Prostate gland (tissue), 2 donors: Measurements from ENCODE around the gene PGM5.
A peak's percentile ranks its signal among the peaks of the same experiment; 100 is the strongest.

ENCODE experiments used
- POLR2A ChIP-seq: fragments of 450-650 bp; IDR thresholded peaks from one replicate; pipeline ENCODE4 v1.6.1; 2016; ENCODE audit warnings: antibody characterized with exemption, mild to moderate bottlenecking
- TF ChIP-seq, protein P1 (sequence below), 4 experiments: fragments of 200-600 bp in 2 of 4; fragments of 450-650 bp in 2 of 4; sonication (generic) in 2 of 4; IDR thresholded peaks; 1 replicate in 3 of 4; 2 replicates in 1 of 4; pipeline ENCODE4 v1.5.1; 2016 to 2019; ENCODE audit warnings: antibody characterized with exemption in 4 of 4, mild to moderate bottlenecking in 2 of 4, moderate library complexity in 2 of 4

DNA sequence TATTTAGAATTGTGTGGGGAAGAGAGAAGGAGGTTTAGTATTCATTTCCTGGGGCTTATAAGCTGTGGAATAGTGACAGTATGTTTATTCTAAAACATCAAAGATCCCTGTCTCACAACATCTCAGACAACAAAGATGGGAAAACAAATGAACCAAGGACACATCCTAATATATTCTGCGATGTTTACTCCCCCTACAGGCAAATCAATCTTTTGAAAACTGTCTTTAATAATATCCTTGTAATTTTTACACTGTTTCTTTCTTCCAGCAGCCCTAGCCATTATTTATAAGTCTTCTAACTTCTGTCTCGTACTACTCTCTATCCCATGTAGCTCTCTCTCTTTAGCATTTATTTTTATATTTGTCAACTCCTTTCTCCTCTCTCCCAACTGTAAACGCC, 217.7 kb downstream of the PGM5 start:
- TF ChIP-seq POLR2A = no peak
- TF ChIP-seq, protein P1, sequence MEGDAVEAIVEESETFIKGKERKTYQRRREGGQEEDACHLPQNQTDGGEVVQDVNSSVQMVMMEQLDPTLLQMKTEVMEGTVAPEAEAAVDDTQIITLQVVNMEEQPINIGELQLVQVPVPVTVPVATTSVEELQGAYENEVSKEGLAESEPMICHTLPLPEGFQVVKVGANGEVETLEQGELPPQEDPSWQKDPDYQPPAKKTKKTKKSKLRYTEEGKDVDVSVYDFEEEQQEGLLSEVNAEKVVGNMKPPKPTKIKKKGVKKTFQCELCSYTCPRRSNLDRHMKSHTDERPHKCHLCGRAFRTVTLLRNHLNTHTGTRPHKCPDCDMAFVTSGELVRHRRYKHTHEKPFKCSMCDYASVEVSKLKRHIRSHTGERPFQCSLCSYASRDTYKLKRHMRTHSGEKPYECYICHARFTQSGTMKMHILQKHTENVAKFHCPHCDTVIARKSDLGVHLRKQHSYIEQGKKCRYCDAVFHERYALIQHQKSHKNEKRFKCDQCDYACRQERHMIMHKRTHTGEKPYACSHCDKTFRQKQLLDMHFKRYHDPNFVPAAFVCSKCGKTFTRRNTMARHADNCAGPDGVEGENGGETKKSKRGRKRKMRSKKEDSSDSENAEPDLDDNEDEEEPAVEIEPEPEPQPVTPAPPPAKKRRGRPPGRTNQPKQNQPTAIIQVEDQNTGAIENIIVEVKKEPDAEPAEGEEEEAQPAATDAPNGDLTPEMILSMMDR (IDR thresholded peaks at IDR 0.05) = peak in 2 of 4 experiments; percentile 27 to 30
